Vagina (tissue), 2 donors: ENCODE data around the gene PRKCE. TPM values are rescaled to one million over a fixed set of nuclear protein-coding genes. Genes with fewer than 3 reads are reported as not detected.

ENCODE experiments used
- DNase-seq, 2 donors: peaks; one replicate each; pipeline ENCODE4 v3.0.0-alpha.2; 2017; ENCODE audit errors: extremely low spot score in 2 of 2
- H3K27ac ChIP-seq: fragments of 200-600 bp; sonication (generic); one replicate; pipeline ENCODE4 v1.5.1; 2019
- H3K27me3 ChIP-seq: fragments of 200-600 bp; sonication (generic); one replicate; pipeline ENCODE4 v1.5.1; 2019
- H3K36me3 ChIP-seq, 2 donors: fragments of 200-600 bp; sonication (generic); one replicate each; pipeline ENCODE4 v1.5.1; 2017 to 2019
- H3K4me1 ChIP-seq: fragments of 200-600 bp; sonication (generic); one replicate; pipeline ENCODE4 v1.5.1; 2019
- H3K4me3 ChIP-seq, 2 donors: fragments of 200-600 bp; sonication (generic); 1 replicate in 1 of 2; 2 replicates in 1 of 2; pipeline ENCODE4 v1.5.1; 2016 to 2019
- H3K9me3 ChIP-seq: fragments of 200-600 bp; sonication (generic); one replicate; pipeline ENCODE4 v1.5.1; 2019
- CTCF ChIP-seq, 3 experiments: fragments of 450-650 bp in 2 of 3; fragments of 200-600 bp in 1 of 3; sonication (generic) in 1 of 3; IDR thresholded peaks; one replicate each; pipeline ENCODE4 v1.5.1; 2017 to 2019; ENCODE audit warnings: antibody characterized with exemption in 3 of 3, mild to moderate bottlenecking in 2 of 3, moderate library complexity in 2 of 3
- POLR2A ChIP-seq, 2 donors: fragments of 450-650 bp; IDR thresholded peaks; one replicate each; pipeline ENCODE4 v1.6.1; 2017; ENCODE audit warnings: antibody characterized with exemption in 2 of 2, mild to moderate bottlenecking in 2 of 2, moderate library complexity in 2 of 2
- POLR2AphosphoS5 ChIP-seq, 2 donors: sonication (generic); formaldehyde crosslinking; IDR thresholded peaks; one replicate each; pipeline ENCODE4 v1.9.0; 2017; ENCODE audit warnings: antibody characterized with exemption in 2 of 2, mild to moderate bottlenecking in 2 of 2, low read depth in 1 of 2; ENCODE audit not compliant: insufficient read depth in 1 of 2
- intact Hi-C: fragments of 100-400 bp; cut with DNase I; formaldehyde crosslinking; loops from one replicate; pipeline ENCODE4 v1.15.1; 2023
- total RNA-seq: library from RNA; depleted of rRNA; stranded (reverse); fragments of >200 nt; gene quantifications from one replicate; pipeline ENCODE4 v1.2.3, GENCODE V29; 2016

The PRKCE gene
- total RNA-seq, 1 donor from 2014 or later = 11.8 TPM

GRCh38 chr2:46136953-46137352, 485.5 kb downstream of the PRKCE start:
- intact Hi-C loops = no loop called here
- Histone ChIP-seq H3K27me3 (no peaks in the 10 kb centered on the region), H3K9me3 (no peaks in the 10 kb centered on the region), H3K27ac (no peak overlapping the region), H3K4me3 (no peak overlapping the region), H3K36me3 (no peaks in the 10 kb centered on the region), H3K4me1 (peaks cover 24% of the 10 kb centered on the region)
- TF ChIP-seq CTCF (IDR thresholded peaks at IDR 0.05) (no peak), POLR2AphosphoS5 (IDR thresholded peaks at IDR 0.05; ENCODE audit: insufficient read depth in 1 of 2, low read depth in 1 of 2) (no peak), POLR2A (IDR thresholded peaks at IDR 0.05) (no peak)
- no peak for DNase-seq

- intact Hi-C loops = no loop called here
- no peak overlapping the region for H3K27ac ChIP-seq
- no peak for TF ChIP-seq CTCF (IDR thresholded peaks at IDR 0.05)
- no peak for TF ChIP-seq POLR2A (IDR thresholded peaks at IDR 0.05)
- TF ChIP-seq POLR2AphosphoS5 (IDR thresholded peaks at IDR 0.05; ENCODE audit: insufficient read depth in 1 of 2, low read depth in 1 of 2) = no peak
- no peaks in the 10 kb centered on the region for H3K9me3 ChIP-seq
- H3K4me3 ChIP-seq = no peak overlapping the region
- no peaks in the 10 kb centered on the region for H3K27me3 ChIP-seq
- H3K4me1 ChIP-seq = peaks cover 20% of the 10 kb centered on the region
- DNase-seq = no peak
- no peaks in the 10 kb centered on the region for H3K36me3 ChIP-seq
Observed at GRCh38 chr2:46142546-46143428, 491.3 kb downstream of the PRKCE start.

- no peaks in the 10 kb centered on the region for H3K9me3 ChIP-seq
- H3K27ac ChIP-seq = no peak overlapping the region
- peaks cover 20% of the 10 kb centered on the region for H3K4me1 ChIP-seq
- intact Hi-C loops = no loop called here
- DNase-seq = peak in 1 of 2 donors; percentile 79
- H3K4me3 ChIP-seq = no peak overlapping the region
- H3K27me3 ChIP-seq = no peaks in the 10 kb centered on the region
- no peaks in the 10 kb centered on the region for H3K36me3 ChIP-seq
- TF ChIP-seq POLR2AphosphoS5 (IDR thresholded peaks at IDR 0.05; ENCODE audit: insufficient read depth in 1 of 2, low read depth in 1 of 2) (no peak), CTCF (IDR thresholded peaks at IDR 0.05) (no peak), POLR2A (IDR thresholded peaks at IDR 0.05) (no peak)
Observed at GRCh38 chr2:46143429-46144132, 492.1 kb downstream of the PRKCE start.

GRCh38 chr2:46144133-46144800, 492.8 kb downstream of the PRKCE start:
- Histone ChIP-seq H3K4me3 (no peak overlapping the region), H3K27ac (no peak overlapping the region), H3K27me3 (no peaks in the 10 kb centered on the region), H3K4me1 (peaks cover 20% of the 10 kb centered on the region), H3K36me3 (no peaks in the 10 kb centered on the region), H3K9me3 (no peaks in the 10 kb centered on the region)
- intact Hi-C loops = no loop called here
- TF ChIP-seq POLR2AphosphoS5 (IDR thresholded peaks at IDR 0.05; ENCODE audit: insufficient read depth in 1 of 2, low read depth in 1 of 2) (no peak), CTCF (IDR thresholded peaks at IDR 0.05) (no peak), POLR2A (IDR thresholded peaks at IDR 0.05) (no peak)
- peak in 1 of 2 donors; percentile 43 for DNase-seq
